DMS114 treated with DMSO at 0.1 percent for 48 hours (cell line): ENCODE results near the gene SCGB1D4.
"Not testable (repeated sequence)": the region's sequence is repeated elsewhere in the genome, so short reads cannot be mapped to it uniquely, and the experiment has no call there.

Experiments
- DNase-seq: peaks from one replicate; lab custom pipeline; 2025; ENCODE audit not compliant: unreplicated experiment; lab: John Stamatoyannopoulos, UW

SCGB1D4 gene, protein sequence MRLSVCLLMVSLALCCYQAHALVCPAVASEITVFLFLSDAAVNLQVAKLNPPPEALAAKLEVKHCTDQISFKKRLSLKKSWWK

GRCh38 chr11:62298975-62299374, at the start of gene SCGB1D4:
Gene SCGB1D4, minus strand, starts transcription at chr11:62299075. Its CDS starts 65 bp downstream, at chr11:62299010.
- no peak for DNase-seq

GRCh38 chr11:62345861-62346260, 47.0 kb upstream of the SCGB1D4 start:
- DNase-seq, result no peak

DNA sequence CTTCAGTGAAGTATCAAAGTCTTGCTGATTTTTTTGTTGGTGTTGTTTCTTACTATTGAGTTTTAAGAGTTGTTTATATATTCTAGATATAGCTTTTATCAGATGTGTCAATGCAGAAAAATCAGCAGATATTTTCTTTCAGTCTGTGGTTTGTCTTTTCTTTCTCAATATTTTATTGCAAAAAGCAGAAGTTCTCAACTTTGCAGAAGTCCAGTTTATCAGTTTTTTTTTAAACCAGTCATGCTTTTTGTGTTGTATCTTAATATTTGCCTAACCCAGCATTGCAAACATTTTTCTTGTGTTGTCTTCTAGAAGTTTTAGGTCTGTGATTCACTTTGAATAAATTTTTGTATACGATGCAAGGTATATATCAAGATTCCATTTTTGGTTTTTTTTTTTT, 45.3 kb upstream of the SCGB1D4 start:
- no peak for DNase-seq

GRCh38 chr11:62343646-62344190, 44.8 kb upstream of the SCGB1D4 start:
- not testable (repeated sequence) for DNase-seq

- no peak for DNase-seq
Observed at GRCh38 chr11:62341588-62341987, 42.7 kb upstream of the SCGB1D4 start.

DNA sequence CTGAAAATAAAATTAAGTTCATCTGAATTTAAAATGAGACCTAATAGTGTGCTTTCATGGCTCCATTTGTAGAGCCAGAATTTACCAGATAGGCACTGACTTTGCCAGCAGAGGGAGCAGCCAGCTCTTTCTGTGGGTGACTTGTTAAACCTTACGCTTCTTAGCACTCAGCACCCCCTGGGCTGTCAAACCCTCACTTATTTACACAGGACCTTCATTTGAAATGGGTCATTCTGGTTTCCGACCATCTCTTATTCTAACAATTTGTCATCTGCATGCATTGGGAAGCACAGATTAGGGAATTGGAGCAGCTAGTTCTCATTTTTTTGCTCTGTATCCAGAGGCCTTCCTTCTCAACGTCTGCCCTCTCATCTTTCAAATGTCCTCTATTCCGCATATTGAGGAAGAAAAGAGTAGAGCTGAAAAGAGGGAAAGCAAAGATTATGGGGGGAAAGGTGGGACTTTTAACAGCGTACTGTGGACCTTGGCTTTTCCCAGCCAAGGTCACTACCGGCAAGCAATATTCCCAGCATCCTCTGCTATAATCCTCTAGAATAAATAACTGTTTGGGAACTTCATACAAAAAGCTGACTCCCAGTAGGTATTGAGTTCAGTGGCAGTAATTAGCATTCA, 41.5 kb upstream of the SCGB1D4 start:
- DNase-seq, result peak; percentile 61

DNA sequence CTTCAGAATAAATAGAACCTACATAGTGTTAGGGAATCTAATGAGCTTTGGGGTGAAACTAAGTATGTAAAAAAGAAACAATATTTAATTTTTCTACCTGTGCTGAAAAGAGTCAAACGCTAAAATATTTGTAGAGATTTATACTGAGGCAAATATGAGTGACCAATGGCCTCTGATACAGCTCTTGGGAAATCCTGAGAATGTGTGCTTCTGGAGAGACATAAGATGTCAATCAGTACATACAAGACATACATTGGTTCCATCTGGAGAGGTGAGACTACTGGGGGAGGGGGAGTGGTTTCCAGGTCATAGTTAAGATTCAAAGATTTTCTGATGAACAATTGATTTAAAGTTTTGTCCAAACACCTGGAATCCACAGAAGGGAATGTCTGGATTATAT, 39.3 kb upstream of the SCGB1D4 start:
- no peak for DNase-seq

GRCh38 chr11:62337303-62338181, 38.7 kb upstream of the SCGB1D4 start, which contains the start of gene ASRGL1:
Gene ASRGL1, plus strand, starts transcription at chr11:62337448. Its CDS starts 530 bp downstream, at chr11:62337978.
- DNase-seq, result peak; percentile 80

DNA sequence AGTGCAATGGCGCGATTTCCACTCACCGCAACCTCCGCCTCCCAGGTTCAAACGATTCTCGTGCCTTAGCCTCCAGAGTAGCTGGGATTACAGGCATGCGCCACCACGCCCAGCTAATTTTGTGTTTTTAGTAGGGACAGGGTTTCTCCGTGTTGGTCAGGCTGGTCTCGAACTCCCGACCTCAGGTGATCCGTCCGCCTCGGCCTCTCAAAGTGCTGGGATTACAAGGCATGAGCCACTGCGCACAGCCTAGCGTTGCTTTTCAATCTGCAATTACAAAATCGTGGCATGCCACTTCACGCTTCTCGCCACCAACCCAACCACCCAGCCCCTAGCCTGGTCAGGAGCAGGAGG, 38.1 kb upstream of the SCGB1D4 start:
- not testable (repeated sequence) for DNase-seq

- DNase-seq, result no peak
Observed at GRCh38 chr11:62333768-62334167, 34.9 kb upstream of the SCGB1D4 start.

GRCh38 chr11:62331264-62331663, 32.4 kb upstream of the SCGB1D4 start:
- DNase-seq, result not testable (repeated sequence)

DNA sequence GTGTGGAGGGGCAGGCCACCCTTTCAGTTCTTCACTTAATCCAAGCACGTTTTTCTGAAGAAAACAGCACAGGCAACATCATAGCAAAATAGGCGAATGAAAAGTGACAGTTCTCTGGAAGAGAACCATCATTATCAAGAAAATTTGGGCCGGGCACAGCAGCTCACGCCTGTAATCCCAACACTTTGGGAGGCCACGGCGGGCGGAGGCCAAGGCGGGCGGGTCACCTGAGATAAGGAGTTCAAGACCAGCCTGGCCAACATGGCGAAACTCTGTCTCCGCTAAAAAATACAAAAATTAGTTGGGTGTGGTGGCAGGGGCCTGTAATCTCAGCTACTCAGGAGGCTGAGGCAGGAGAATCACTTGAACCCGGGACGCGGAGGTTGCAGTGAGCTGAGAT, 28.7 kb upstream of the SCGB1D4 start:
- not testable (repeated sequence) for DNase-seq

DNA sequence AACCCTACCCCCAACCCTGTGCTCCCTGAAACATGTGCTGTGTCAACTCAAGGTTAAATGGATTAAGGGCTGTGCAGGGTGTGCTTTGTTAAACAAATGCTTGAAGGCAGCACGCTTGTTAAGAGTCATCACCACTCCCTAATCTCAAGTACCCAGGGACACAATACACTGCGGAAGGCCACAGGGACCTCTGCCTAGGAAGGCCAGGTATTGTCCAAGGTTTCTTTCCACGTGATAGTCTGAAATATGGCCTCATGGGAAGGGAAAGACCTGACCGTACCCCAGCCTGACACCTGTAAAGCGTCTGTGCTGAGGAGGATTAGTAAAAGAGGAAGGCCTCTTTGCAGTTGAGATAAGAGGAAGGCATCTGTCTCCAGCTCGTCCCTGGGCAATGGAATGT, 27.8 kb upstream of the SCGB1D4 start:
- DNase-seq, result not testable (repeated sequence)

DNA sequence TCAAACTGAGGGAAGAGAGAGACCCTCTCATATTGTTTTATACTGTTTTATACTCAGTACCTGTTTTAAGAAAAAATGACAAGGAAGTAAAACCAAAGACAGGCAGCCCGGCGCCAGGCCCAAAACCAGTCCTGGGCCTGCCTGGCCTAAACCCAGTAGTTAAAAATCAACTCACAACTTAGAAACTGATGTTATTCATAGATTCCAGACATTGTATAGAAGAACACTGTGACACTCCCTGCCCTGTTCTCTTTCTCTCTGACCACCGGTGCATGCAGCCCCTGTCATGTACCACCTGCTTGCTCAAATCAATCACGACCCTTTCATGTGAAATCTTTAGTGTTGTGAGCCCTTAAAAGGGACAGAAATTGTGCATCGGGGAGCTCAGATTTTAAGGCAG, 26.9 kb upstream of the SCGB1D4 start:
- DNase-seq, result not testable (repeated sequence)

GRCh38 chr11:62324731-62325556, 26.1 kb upstream of the SCGB1D4 start:
- no peak for DNase-seq

- no peak for DNase-seq
Observed at GRCh38 chr11:62322524-62322923, 23.6 kb upstream of the SCGB1D4 start.

DNA sequence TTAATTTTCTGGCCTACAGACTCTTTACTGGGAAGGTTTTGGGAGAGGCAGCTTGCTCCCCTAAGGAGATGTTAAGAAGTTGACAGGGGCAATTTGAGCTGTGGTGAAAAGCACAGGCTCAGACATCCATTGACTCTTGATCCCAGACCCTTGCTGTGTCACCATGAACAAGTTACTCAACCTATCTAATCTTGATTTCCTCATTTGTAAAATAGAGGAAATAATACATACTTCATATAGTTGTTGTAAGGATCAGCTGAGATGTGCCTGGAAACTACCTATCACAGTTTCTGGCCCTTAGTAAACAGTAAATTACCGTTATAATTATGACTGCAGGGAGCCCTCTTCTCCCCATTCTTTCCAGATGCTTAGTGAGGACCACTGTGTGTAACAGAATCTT, 16.6 kb upstream of the SCGB1D4 start:
- DNase-seq, result no peak

- DNase-seq, result no peak
Observed at GRCh38 chr11:62309991-62310390, 11.1 kb upstream of the SCGB1D4 start.

DNA sequence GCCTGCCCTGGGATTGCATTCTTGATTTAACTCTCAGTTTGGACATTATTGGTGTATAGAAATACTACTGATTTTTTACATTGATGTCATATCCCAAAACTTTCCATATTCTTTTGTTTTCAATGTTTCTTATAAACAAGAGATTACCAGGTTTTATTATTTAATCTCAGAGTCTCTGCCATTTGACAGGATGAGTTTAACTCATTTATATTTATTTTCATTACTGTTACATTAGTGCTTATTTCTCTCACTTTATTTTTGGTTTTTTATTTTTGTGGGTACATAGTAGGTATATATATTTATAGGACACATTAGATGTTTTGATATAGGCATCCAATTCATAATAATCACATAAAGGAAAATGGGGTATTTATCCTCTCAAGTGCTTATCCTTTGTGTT, 9.1 kb upstream of the SCGB1D4 start:
- DNase-seq, result no peak

GRCh38 chr11:62306227-62306626, 7.4 kb upstream of the SCGB1D4 start:
- DNase-seq, result no peak

DNA sequence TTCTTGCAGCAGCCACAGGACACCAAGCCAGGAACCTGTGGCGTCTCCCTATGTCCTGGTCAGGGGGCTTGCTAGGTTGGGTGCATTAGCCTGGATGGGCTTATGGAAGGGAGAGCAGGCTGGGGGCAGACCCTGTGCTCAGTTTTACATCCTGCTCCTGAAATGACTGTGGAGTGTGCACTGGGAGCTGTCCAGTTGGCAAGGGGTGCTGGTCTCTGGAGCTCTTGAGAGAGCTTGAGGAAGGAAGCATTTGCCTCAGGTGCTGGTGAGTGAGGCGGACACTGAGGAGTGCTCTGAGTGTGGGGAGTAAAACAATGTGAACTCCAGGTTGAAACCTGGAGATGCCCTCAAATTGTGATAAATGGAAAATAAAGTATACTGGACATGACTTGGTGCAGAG, 3.4 kb downstream of the SCGB1D4 start:
- no peak for DNase-seq
